Activated CD4-positive, alpha-beta T cell treated with anti-CD3 and anti-CD28 coated beads, Interleukin-2, amount 50 U/mL, for 24 hours (primary cell): ENCODE measurements around the gene TMEM134.
"Not testable (repeated sequence)": the region's sequence is repeated elsewhere in the genome, so short reads cannot be mapped to it uniquely, and the experiment has no call there.

Source experiments
- DNase-seq, 2 donors: peaks; one replicate each; pipeline ENCODE4 v3.0.0-alpha.2; 2020; ENCODE audit warnings: low read depth in 1 of 2, low spot score in 1 of 2

TMEM134 gene

DNA sequence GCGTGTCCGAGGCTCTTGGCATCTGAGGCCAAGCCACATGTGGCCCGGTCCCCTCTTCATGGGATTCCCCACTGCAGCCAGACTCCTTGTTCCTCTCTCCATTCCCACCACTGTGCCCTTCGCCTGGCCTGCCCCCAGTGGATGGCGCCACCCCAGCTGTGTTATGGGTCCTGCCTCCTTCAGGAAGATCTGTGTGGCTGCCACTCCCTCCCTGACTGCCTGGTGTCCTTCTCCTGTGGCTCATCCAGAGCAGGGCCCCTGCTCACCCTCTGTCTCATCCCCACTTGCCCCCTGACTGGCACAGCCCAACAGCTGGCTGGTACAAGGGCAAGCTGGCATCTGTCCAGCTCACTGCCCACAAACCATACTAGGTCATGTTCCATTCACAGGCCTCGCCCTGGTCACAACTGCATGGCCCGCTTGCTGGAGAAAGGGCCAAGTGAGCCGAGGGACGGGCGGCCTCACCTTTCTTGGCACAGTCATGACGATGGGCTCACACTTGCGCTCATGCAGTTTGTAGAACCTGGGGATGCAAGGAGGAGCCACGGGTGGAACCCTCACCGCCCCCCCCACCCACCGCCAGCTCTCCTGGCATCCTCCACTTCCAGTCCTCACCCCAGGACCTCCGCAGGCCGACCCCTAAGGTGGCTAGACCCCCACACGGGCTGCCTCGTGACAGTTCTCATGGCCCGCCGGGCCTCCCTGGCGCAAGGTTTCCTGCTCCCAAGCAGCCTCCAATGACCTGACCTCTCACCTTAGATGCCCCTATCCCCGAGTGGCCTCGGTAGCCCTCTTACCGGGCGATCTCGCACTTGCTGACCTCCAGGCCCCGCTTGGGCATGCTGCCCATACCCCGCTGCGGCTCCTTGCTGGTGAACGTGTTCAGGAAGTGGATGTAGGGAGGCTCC is 29.5 kb downstream of the TMEM134 start:
- no peak for DNase-seq

DNA sequence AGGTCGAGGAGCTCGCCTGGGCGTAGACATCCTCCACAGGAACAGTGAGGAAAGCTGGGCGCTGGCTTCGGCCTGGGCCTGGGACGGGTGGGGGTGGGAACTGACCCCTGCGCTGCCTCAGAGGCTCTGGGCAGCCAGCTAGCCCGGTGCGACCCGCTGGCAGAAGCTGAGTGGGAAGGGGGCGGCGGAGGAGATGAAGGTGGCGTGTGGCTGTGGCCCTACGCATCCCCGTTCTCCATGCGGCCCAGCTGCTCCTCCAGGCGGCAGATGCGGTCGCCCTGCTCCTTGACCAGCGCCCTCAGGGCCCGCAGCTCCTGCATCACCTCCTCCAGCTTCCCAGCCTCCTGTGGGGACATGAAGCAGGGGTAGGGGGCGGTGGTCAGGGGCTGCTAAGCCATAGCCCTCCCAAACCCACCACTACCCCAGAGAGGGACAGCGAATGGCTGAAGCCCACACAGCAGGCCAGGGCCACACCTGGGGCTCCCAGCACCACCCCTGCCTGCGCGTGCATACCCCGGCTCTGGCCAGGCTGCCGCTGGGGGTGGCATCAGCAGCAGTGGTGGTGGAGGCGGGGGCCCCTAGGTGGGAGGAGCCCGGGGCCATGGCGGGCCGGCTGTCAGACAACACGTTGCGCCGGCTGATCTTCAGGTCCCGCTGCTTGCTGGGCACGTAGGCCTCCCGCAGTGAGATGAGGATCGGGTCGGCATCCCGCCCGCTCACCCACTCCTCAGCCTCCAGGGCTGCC is 30.7 kb downstream of the TMEM134 start:
- peak; percentile 47 to 63 for DNase-seq

DNA sequence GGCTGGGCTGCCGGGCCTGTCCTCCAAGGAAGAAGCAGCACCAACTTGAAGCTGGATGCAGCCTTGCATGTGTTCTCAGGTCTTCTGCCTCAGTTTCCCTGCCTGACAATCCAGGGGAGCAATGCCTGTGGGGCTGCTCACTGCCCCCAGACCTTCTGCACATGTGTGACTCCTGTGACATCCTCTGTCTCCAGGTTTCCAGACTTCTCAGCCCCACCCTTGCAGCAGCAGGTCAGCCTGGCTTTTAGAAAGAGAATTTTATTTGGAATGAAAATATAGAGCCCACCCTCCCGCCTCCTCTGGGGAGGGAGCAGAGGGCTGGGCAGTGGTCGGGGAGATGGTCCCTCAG is 31.3 kb downstream of the TMEM134 start:
- DNase-seq = no peak

DNA sequence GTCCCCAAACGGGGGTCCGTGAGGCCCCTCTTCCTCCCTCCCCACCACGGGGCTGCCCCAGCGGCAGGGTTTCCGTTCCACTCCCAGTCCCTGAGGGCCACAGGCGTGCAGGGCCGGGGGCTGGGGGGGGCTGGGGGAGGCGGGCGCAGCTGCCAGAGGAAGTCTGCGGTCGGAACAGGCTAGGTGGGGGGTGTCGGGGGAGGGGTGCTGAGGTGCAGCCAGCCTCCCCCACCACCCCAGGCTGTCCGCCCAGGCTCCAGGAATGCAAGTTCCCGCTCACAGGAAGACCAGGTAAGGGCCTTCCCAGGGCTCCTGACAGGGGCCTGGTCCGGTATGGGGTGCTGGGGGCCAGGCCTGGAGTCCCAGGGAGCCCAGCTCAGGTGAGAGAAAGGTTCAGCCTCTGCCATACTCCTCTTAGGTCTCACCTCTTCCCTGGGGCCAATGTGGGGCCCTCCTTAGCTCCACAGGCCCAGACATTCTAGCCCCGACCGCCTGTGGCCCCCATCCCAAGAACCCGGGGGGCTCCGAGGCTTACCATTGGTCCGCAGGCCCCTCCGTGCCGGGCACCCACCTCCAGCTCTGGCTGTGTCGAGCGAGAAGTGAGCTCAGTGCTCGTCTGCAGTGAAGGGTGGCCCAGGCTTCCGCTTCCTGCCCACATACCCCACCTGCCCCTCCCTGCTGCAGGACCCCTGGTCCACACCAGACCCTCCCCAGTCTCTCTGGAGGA is 31.8 kb downstream of the TMEM134 start, which contains the start of gene PTPRCAP:
PTPRCAP (minus strand) TSS at position 601 of the 727 bp plus-strand sequence; CDS start at position 538, 63 bp downstream.
- peak; percentile 50 to 62 for DNase-seq

DNA sequence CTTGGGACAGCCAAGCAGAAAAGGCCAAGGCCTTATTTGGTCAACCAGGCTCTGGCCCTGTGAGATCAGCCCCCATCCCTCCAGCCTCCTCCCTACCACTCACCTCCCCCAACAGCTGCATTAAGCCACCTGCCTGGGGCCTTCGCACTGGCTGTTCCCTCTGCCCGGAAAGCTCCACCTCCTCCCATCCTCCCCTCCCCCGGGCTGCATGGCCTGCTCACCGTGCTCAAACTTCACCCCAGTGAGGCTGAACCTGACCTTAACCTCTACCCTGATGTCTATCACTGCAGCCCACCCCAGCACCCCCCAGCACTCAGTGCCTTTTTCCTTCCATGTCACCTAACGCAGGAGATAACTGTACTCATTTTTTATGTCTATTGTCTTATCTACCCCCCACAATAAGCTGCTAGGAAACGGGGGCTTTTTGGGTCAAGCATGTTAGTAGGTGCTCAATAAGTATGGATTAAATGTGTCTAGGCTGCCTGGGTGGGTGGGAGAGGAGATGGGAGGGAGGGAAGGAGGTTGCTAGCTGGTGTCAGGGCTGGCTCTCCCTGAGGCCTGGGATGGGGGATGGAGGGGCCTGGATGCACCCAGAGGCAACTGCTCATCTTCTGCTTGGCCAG is 32.5 kb downstream of the TMEM134 start:
- peak; percentile 49 to 78 for DNase-seq

DNA sequence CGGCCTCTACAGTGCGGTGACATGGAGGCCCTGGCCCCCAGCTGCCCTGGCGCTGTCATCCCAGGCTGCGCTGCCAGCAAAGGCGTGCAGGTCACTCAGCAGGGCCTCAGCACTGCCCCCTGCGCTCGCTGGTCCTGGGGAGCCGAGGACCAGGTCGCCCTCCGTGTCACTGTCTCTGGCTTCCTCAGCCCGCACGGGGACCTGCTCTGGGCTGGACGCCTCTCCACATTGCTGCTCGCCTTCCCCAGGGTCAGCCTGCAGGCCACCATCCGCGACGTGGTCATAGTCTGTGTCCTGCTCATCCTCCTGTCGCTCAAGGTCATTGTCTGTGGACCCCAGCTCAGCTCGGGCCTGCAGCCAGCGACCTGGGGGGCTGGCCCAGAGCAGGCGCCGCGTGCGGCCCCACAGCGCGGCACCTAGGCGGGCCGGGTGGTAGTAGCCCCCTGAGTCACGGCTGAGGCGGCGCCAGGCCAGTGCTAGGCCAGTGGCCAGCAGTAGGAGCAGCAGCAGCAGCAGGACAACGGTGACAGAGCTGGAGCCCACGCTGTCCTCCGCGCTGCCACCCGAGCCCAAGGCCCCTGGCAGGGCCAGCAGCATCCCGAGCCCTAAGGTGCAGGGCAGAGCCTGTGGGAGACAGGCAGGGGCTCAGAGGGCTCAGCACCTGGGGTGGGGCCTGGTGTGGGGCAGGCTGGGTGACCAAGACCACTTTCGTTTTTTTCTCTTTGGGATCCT is 33.2 kb downstream of the TMEM134 start:
- DNase-seq = no peak

DNA sequence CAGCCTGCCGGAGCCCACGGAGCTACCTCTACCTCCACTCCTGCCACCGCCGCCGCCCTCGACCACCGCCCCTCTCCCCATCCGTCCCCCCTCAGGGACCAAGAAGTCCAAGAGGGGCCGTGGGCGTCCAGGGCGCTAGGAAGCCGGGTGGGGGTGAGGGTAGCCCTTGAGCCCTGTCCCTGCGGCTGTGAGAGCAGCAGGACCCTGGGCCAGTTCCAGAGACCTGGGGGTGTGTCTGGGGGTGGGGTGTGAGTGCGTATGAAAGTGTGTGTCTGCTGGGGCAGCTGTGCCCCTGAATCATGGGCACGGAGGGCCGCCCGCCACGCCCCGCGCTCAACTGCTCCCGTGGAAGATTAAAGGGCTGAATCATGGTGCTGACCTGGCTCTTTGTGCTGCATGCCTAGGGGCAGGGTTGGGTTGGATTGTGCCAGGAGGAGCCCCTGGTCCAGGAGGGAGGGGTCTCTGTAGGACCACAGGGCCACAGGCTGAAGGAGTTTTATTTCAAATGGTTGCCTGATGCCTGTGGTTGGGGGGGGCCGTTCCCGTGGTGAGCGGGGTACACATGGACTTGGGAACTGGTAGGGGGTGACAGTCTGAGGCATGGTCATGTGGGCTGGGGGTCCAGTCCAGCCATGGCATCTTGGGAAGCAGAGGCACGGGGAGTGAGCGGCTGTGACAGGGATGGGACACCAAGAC is 33.9 kb downstream of the TMEM134 start:
- DNase-seq = no peak

DNA sequence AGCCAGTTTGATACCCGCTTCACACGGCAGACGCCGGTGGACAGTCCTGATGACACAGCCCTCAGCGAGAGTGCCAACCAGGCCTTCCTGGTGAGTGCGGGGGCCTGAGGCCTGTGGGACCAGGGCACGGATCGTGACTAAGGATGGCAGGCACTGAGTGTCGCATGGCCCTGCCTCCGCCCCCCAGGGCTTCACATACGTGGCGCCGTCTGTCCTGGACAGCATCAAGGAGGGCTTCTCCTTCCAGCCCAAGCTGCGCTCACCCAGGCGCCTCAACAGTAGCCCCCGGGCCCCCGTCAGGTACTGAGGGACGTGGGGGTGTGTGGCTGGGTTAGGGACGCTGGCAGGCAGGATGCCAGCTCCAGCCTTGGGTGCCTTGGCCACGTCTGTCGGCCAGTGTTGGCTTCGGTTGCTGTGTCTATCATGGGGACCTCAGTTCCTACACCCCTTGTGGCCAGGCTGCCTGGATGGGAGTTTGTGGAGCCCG is 34.6 kb downstream of the TMEM134 start:
- DNase-seq = no peak

DNA sequence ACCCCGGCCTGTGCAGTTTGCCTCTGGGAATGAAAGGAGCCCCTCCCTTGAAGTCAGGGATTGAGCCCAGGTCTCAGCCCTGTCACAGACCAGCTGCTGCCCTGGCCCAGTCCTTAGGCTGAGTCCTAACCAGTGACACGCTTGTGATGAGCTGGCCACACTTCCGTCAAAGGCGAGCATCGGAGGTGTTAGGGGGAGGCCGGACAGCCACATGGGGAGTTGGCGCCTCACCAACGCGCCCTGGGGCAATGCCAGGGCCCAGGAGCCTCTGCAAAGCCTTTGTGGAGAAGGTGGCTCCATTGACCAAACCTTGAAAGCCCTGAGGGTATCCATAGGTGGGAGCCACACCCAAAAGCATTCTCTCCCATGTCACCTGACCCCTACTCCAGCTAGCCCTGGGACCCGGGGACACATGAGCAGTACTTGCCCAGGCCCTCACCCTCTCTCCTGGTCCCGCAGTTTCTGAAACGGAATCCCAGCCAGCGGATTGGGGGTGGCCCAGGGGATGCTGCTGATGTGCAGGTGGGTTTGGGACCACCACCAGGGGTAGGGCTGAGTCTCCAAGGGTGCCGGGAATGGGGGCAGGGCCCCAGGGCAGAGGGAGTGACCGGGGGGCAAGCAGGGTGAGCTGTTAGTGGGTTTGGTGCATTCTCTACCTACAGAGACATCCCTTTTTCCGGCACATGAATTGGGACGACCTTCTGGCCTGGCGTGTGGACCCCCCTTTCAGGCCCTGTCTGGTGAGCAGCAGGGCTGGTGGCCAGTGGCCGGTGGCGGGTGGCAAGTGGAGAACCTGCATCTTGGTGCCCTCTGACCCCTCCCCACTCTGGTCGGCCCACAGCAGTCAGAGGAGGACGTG is 35.3 kb downstream of the TMEM134 start:
- DNase-seq = no peak

DNA sequence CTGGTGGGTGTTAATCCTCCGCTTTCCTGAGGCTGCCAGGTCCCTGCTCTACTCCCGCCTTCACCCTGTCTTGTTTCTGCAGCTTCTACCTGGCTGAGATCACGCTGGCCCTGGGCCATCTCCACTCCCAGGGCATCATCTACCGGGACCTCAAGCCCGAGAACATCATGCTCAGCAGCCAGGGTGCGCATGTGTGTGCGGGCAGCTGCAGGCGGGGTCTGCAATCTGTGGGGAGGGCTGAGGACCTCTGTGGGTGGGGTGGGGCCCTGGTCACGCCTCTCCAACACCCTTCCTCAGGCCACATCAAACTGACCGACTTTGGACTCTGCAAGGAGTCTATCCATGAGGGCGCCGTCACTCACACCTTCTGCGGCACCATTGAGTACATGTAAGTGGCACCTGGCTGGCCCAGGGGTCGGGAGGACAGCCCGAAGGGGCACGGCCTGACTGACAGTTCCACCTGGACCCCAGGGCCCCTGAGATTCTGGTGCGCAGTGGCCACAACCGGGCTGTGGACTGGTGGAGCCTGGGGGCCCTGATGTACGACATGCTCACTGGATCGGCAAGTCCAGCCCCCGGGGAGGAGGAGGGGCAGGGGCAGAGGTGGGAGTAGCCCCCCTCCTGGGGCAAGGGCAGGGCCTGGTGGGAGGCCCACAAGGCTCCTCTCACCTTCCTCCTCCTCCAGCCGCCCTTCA is 36.2 kb downstream of the TMEM134 start:
- no peak for DNase-seq

DNA sequence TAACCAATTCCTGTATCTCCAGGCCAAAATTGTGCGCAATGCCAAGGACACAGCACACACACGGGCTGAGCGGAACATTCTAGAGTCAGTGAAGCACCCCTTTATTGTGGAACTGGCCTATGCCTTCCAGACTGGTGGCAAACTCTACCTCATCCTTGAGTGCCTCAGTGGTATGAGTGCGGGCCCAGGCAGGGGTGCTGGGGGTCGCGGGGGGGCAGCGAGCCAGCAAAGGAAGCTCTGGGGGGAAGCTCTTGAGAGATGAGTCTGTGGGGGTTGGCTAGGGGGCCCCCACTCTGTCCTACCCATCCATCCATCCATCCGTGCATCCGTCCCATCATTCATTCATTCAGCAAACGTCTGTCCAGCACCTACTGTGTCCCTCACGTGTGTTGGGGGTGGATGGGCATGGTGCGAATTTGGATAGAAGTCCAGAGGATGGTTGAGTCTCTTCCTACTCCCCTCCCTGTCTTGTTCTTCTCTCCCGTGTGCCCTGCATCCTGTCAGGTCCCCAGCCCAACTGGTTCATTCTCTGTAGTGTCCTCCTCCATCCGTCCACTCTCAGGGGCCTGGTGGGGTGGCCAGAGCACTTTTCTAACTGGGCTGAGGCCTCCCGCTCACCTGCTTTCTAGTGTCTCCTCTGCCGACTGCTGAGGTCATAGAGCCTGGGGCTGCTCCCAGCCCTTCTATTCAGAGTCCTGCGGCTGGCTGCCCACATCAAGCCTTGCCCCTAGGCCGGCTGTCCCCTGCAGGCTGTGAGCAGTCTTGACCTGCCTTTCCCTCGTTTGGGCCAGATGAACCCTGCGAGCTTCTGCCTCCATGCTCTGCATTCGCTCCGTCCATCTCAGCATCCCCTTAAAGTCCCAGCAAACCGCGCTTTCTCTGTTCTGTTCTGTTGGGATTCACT is 37.5 kb downstream of the TMEM134 start:
- DNase-seq = no peak

DNA sequence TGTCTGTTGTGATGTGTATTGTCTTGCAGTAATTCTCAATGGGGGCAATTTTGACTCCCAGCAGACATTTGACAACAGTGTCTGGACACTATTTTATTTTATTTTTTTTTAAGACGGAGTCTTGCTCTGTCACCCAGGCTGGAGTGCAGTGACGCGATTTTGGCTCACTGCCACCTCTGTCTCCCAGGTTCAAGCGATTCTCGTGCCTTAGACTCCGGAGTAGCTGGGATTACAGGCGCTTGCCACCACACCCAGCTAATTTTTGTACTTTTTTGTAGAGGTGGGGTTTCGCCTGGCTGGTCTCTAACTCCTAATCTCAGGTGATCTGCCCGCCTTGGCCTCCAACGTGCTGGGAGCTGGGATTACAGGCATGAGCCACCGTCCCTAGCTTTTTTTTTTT is 39.3 kb downstream of the TMEM134 start:
- no peak for DNase-seq

DNA sequence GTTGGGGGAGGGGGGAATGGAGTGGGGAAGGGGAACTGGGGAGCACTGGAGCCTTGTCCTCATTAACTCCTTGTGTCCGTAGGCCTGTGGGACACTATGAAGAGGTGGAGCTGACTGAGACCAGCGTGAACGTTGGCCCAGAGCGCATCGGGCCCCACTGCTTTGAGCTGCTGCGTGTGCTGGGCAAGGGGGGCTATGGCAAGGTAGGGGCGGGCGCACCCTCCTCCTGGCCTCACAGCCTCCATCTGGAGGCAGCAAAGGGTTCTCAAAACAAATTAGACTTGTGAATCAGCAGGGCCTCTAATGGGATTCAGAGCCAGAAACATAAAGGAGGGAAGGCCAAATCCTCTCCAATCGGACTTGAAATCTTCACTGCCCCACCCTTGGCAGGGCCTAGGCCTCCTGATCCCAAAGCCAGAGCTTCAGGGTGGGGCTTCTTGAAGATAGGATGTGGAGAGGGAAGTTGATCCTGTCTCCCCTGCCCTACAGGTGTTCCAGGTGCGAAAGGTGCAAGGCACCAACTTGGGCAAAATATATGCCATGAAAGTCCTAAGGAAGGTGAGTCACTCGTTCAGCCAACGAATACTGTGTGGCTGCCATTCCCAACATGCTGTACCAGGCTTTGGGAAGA is 39.9 kb downstream of the TMEM134 start:
- no peak for DNase-seq

DNA sequence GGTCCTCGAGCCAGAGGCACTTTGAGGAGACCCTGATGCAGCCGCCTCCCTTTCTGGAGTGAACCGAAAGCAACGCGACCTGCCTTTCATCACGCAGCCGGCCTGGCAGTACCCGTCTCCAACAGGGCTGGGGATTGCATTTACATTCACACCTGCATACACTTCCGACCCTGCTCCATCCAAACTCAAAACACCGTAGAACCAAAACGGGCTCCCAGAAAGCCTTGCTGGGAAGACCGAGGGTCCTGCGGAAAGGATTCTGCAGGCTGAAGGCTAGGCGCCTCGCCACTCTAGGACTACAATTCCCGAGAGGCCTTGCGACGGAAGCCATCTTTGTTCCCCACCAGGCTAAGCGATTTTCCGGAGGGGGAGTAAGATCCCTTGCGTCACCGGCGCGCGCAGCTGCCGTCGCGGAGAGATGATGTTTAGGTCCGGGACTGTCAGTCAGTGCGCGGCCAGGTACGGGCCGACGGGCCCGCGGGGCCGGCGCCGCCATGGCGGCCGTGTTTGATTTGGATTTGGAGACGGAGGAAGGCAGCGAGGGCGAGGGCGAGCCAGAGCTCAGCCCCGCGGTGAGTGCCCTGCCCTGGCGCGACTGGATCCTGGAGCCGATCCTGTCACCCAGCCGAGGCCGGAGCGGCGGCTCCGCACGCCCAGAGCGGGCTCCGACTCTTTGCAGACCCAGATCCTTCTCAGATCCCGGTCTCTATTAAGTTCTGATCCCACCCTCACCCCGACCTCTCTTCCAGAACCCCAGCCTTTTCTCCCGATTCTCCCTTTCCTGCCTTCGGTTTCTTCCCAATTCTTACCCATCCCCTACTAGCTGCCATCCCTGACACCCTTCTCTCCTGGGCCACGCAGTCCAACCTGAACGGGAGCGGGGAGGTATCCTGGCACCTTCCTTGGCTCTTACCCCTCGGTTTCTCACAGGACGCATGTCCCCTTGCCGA is 40.7 kb downstream of the TMEM134 start, which contains the start of gene RPS6KB2:
RPS6KB2 (plus strand) TSS at position 443 of the 950 bp plus-strand sequence; CDS start at position 495, 52 bp downstream.
- peak; percentile 99 to 100 for DNase-seq

DNA sequence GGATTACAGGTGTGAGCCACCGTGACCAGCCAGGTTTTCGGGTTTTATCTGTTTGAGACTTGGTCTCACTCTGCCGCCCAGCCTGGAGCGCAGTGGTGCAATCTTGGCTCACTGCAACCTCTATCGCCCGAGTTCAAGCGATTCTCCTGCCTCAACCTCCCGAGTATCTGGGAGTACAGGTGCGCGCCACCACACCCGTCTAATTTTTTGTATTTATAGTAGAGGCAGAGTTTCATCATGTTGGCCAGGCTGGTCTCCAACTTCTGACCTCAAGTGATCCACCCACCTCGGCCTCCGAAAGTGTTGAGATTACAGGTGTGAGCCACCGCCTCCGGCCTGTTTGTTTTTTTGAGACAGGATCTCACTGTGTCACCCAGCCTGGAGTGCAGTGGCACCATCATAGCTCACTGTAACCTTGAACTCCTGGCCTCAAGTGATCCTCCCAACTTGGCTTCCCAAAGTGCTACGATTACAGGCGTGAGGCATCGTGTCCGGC is 41.6 kb downstream of the TMEM134 start:
- DNase-seq = not testable (repeated sequence)
